ENCODE results near the gene OGDH. TPM values are rescaled to one million over a fixed set of nuclear protein-coding genes. Genes with fewer than 3 reads are reported as not detected.
A peak's percentile ranks its signal among the peaks of the same experiment; 100 is the strongest.

The OGDH gene
- total RNA-seq, 1 donor from 2014 or later = 73.7 TPM

GRCh38 chr7:44573464-44574286, 32.8 kb upstream of the OGDH start, which contains the start of gene DDX56:
Gene DDX56 (minus strand): TSS chr7:44573908. CDS start chr7:44573895, 13 bp downstream.
- Mint-ChIP-seq H3K27me3 (ENCODE audit: low read depth, unreplicated experiment) (no peaks in the 10 kb centered on the region), H3K27ac (ENCODE audit: unreplicated experiment) (peak within 1 kb of the TSS; percentile 75), H3K36me3 (ENCODE audit: low read depth, unreplicated experiment) (peaks cover 21% of the 10 kb centered on the region), H3K4me3 (ENCODE audit: unreplicated experiment) (peak within 1 kb of the TSS; percentile 98), H3K9me3 (ENCODE audit: unreplicated experiment) (no peaks in the 10 kb centered on the region), H3K4me1 (ENCODE audit: low read depth, unreplicated experiment) (peaks cover 28% of the 10 kb centered on the region)
- Histone ChIP-seq H3K27me3 (ENCODE audit: insufficient read depth, low read length) (no peaks in the 10 kb centered on the region), H3K9ac (ENCODE audit: low read length) (peak within 1 kb of the TSS; percentile 98), H4K20me1 (ENCODE audit: insufficient read depth, low read length) (peaks cover 36% of the 10 kb centered on the region), H2AFZ (ENCODE audit: low read depth, low read length) (peak within 1 kb of the TSS; percentile 88), H3K4me2 (ENCODE audit: low read length) (peak within 1 kb of the TSS; percentile 96), H3K4me3 (ENCODE audit: insufficient read depth, low read depth, low read length) (peak within 1 kb of the TSS; percentile 98), H3K79me2 (ENCODE audit: insufficient read depth, low read length) (peaks cover 71% of the 10 kb centered on the region), H3K36me3 (ENCODE audit: insufficient read depth, low read length) (peaks cover 50% of the 10 kb centered on the region), H3K9me3 (ENCODE audit: insufficient read depth, low read depth, low read length) (no peaks in the 10 kb centered on the region), H3K4me1 (ENCODE audit: insufficient read depth, low read length) (peaks cover 20% of the 10 kb centered on the region), H3K27ac (ENCODE audit: low read depth, low read length) (peak within 1 kb of the TSS; percentile 86)
- TF ChIP-seq CTCF (IDR thresholded peaks at IDR 0.05; ENCODE audit: insufficient read depth, low read depth, low read length) = no peak
- TF ChIP-seq EZH2 (IDR thresholded peaks at IDR 0.05; ENCODE audit: insufficient read depth, low read length) = no peak
- peak; percentile 85 for DNase-seq (ENCODE audit: low read depth)
- peak; percentile 43 for FAIRE-seq

GRCh38 chr7:44574287-44574872, 32.0 kb upstream of the OGDH start:
- Histone ChIP-seq H2AFZ (ENCODE audit: low read depth, low read length) (peak overlapping the region; percentile 88), H3K4me1 (ENCODE audit: insufficient read depth, low read length) (peaks cover 20% of the 10 kb centered on the region), H3K27ac (ENCODE audit: low read depth, low read length) (peak overlapping the region; percentile 86), H3K27me3 (ENCODE audit: insufficient read depth, low read length) (no peaks in the 10 kb centered on the region), H3K9ac (ENCODE audit: low read length) (peak overlapping the region; percentile 98), H3K9me3 (ENCODE audit: insufficient read depth, low read depth, low read length) (no peaks in the 10 kb centered on the region), H3K4me3 (ENCODE audit: insufficient read depth, low read depth, low read length) (peak overlapping the region; percentile 98), H3K4me2 (ENCODE audit: low read length) (peak overlapping the region; percentile 96), H4K20me1 (ENCODE audit: insufficient read depth, low read length) (peaks cover 35% of the 10 kb centered on the region), H3K79me2 (ENCODE audit: insufficient read depth, low read length) (peaks cover 76% of the 10 kb centered on the region), H3K36me3 (ENCODE audit: insufficient read depth, low read length) (peaks cover 52% of the 10 kb centered on the region)
- no peaks in the 10 kb centered on the region for H3K27me3 Mint-ChIP-seq (ENCODE audit: low read depth, unreplicated experiment)
- peak overlapping the region; percentile 98 for H3K4me3 Mint-ChIP-seq (ENCODE audit: unreplicated experiment)
- TF ChIP-seq CTCF (IDR thresholded peaks at IDR 0.05; ENCODE audit: insufficient read depth, low read depth, low read length) = no peak
- no peak for TF ChIP-seq EZH2 (IDR thresholded peaks at IDR 0.05; ENCODE audit: insufficient read depth, low read length)
- H3K36me3 Mint-ChIP-seq (ENCODE audit: low read depth, unreplicated experiment) = peaks cover 23% of the 10 kb centered on the region
- H3K4me1 Mint-ChIP-seq (ENCODE audit: low read depth, unreplicated experiment) = peaks cover 28% of the 10 kb centered on the region
- no peaks in the 10 kb centered on the region for H3K9me3 Mint-ChIP-seq (ENCODE audit: unreplicated experiment)
- FAIRE-seq (no peak), DNase-seq (ENCODE audit: low read depth) (no peak)
- H3K27ac Mint-ChIP-seq (ENCODE audit: unreplicated experiment) = peak overlapping the region; percentile 75
